ENCODE data around the gene IQGAP2.

GRCh38 chr5:76638479-76638878, 235.4 kb downstream of the IQGAP2 start:
- TF ChIP-seq ZFP30 (CRISPR knock-in tag; IDR thresholded peaks at IDR 0.05): no peak
- no peak for TF ChIP-seq POU6F1 (CRISPR knock-in tag; IDR thresholded peaks at IDR 0.05; ENCODE audit: borderline replicate concordance, low read depth)
- TF ChIP-seq CREB5 (CRISPR knock-in tag; IDR thresholded peaks at IDR 0.05; ENCODE audit: low read depth): no peak
- TF ChIP-seq SNAI2 (CRISPR knock-in tag; IDR thresholded peaks at IDR 0.05): no peak
- TF ChIP-seq GLIS3 (CRISPR knock-in tag; IDR thresholded peaks at IDR 0.05): no peak
- no peak for TF ChIP-seq BACH2 (CRISPR knock-in tag; IDR thresholded peaks at IDR 0.05; ENCODE audit: borderline replicate concordance)
- TF ChIP-seq ZNF8 (CRISPR knock-in tag; IDR thresholded peaks at IDR 0.05): no peak
- TF ChIP-seq PATZ1 (CRISPR knock-in tag; IDR thresholded peaks at IDR 0.05; ENCODE audit: borderline replicate concordance): no peak

All from SK-N-SH treated with all-trans-retinoic acid at 6 μM for 48 hours (cell line).